GM23248 (cell line): ENCODE data around the gene MAPK8IP3.

Experiments
- EZH2 ChIP-seq: fragments of 200-600 bp; sonication (generic); IDR thresholded peaks from 2 replicates; pipeline ENCODE4 v1.6.1; 2018; ENCODE audit warnings: antibody characterized with exemption, mild to moderate bottlenecking; ENCODE audit not compliant: insufficient read depth, poor library complexity, severe bottlenecking
- EZH2phosphoT487 ChIP-seq: fragments of 200-600 bp; sonication (generic); IDR thresholded peaks from 2 replicates; pipeline ENCODE4 v1.6.1; 2018; ENCODE audit warnings: antibody characterized with exemption, moderate library complexity, mild to moderate bottlenecking, low read depth; ENCODE audit not compliant: insufficient read depth

- no peak for TF ChIP-seq EZH2phosphoT487
- TF ChIP-seq EZH2: no peak
Observed at GRCh38 chr16:1744338-1744840, 38.4 kb downstream of the MAPK8IP3 start.
